Measurements from ENCODE around the gene CHD6.

Gene CHD6

GRCh38 chr20:41406353-41406752 is 211.8 kb downstream of the CHD6 start:
- DNase-seq (ENCODE audit: extremely low read depth in 1 of 2, low read depth in 1 of 2): no peak

- DNase-seq (ENCODE audit: extremely low read depth in 1 of 2, low read depth in 1 of 2): no peak
These were observed 212.7 kb downstream of the CHD6 start for GRCh38 chr20:41405436-41405835.

GRCh38 chr20:41403604-41404003 is 214.6 kb downstream of the CHD6 start:
- no peak for DNase-seq (ENCODE audit: extremely low read depth in 1 of 2, low read depth in 1 of 2)

GRCh38 chr20:41398408-41398807 is 219.8 kb downstream of the CHD6 start:
- no peak for DNase-seq (ENCODE audit: extremely low read depth in 1 of 2, low read depth in 1 of 2)

- DNase-seq (ENCODE audit: extremely low read depth in 1 of 2, low read depth in 1 of 2): no peak
These were observed 222.2 kb downstream of the CHD6 start for GRCh38 chr20:41395667-41396664.

GRCh38 chr20:41394931-41395666 is 223.1 kb downstream of the CHD6 start:
- DNase-seq (ENCODE audit: extremely low read depth in 1 of 2, low read depth in 1 of 2): no peak

GRCh38 chr20:41394081-41394480 is 224.1 kb downstream of the CHD6 start:
- no peak for DNase-seq (ENCODE audit: extremely low read depth in 1 of 2, low read depth in 1 of 2)

GRCh38 chr20:41393705-41394066 is 224.5 kb downstream of the CHD6 start:
- no peak for DNase-seq (ENCODE audit: extremely low read depth in 1 of 2, low read depth in 1 of 2)

GRCh38 chr20:41392871-41393704 is 225.1 kb downstream of the CHD6 start:
- no peak for DNase-seq (ENCODE audit: extremely low read depth in 1 of 2, low read depth in 1 of 2)

- DNase-seq (ENCODE audit: extremely low read depth in 1 of 2, low read depth in 1 of 2): no peak
These were observed 225.9 kb downstream of the CHD6 start for GRCh38 chr20:41392295-41392694.

GRCh38 chr20:41391587-41392001 is 226.6 kb downstream of the CHD6 start:
- no peak for DNase-seq (ENCODE audit: extremely low read depth in 1 of 2, low read depth in 1 of 2)

- no peak for DNase-seq (ENCODE audit: extremely low read depth in 1 of 2, low read depth in 1 of 2)
These were observed 227.3 kb downstream of the CHD6 start for GRCh38 chr20:41390889-41391288.

GRCh38 chr20:41387444-41387851 is 230.7 kb downstream of the CHD6 start:
- no peak for DNase-seq (ENCODE audit: extremely low read depth in 1 of 2, low read depth in 1 of 2)

- DNase-seq (ENCODE audit: extremely low read depth in 1 of 2, low read depth in 1 of 2): no peak
These were observed 231.4 kb downstream of the CHD6 start for GRCh38 chr20:41386502-41387427.

- no peak for DNase-seq (ENCODE audit: extremely low read depth in 1 of 2, low read depth in 1 of 2)
These were observed 235.3 kb downstream of the CHD6 start for GRCh38 chr20:41382791-41383305.

- no peak for DNase-seq (ENCODE audit: extremely low read depth in 1 of 2, low read depth in 1 of 2)
These were observed 237.5 kb downstream of the CHD6 start for GRCh38 chr20:41380551-41381193.

- DNase-seq (ENCODE audit: extremely low read depth in 1 of 2, low read depth in 1 of 2): no peak
These were observed 238.6 kb downstream of the CHD6 start for GRCh38 chr20:41379551-41379950.

GRCh38 chr20:41377275-41377674 is 240.9 kb downstream of the CHD6 start:
- no peak for DNase-seq (ENCODE audit: extremely low read depth in 1 of 2, low read depth in 1 of 2)

- DNase-seq (ENCODE audit: extremely low read depth in 1 of 2, low read depth in 1 of 2): no peak
These were observed 241.8 kb downstream of the CHD6 start for GRCh38 chr20:41376349-41376748.
